Measurements from ENCODE around the gene TRAPPC6A. TPM values are rescaled to one million over a fixed set of nuclear protein-coding genes. Genes with fewer than 3 reads are reported as not detected.

Gene TRAPPC6A
- total RNA-seq, 1 donor from 2014 or later, result 20.1 TPM

Other genes starting within 250 kb of the TRAPPC6A start
- gene APOC4, start 236.0 kb downstream of the TRAPPC6A start, total RNA-seq, result not detected in 2 replicates
- gene APOC2, start 232.2 kb downstream of the TRAPPC6A start, total RNA-seq, result not detected in 2 replicates
- 18.4 and 77.4 TPM in 2 replicates for gene CLPTM1, start 222.9 kb downstream of the TRAPPC6A start, total RNA-seq
- gene RELB, start 176.8 kb downstream of the TRAPPC6A start, total RNA-seq, result 21.2 and 25.9 TPM in 2 replicates
- gene CLASRP, start 139.2 kb downstream of the TRAPPC6A start, total RNA-seq, result 7.5 and 25.1 TPM in 2 replicates
- gene ZNF296, start 101.8 kb downstream of the TRAPPC6A start, total RNA-seq, result 0.65 TPM in 1 of 2 replicates, not detected in the other
- 21.5 and 51.4 TPM in 2 replicates for gene GEMIN7, start 99.0 kb downstream of the TRAPPC6A start, total RNA-seq
- 35.6 and 37.1 TPM in 2 replicates for gene PPP1R37, start 85.1 kb downstream of the TRAPPC6A start, total RNA-seq
- 0.10 TPM in 1 of 2 replicates, not detected in the other for gene NKPD1, start 17.3 kb downstream of the TRAPPC6A start, total RNA-seq
- 4.5 and 7.4 TPM in 2 replicates for gene BLOC1S3, start 547 bp upstream of the TRAPPC6A start, total RNA-seq
- gene EXOC3L2, start 67.2 kb upstream of the TRAPPC6A start, total RNA-seq, result not detected in 2 replicates
- 5.0 and 27.2 TPM in 2 replicates for gene MARK4, start 73.0 kb upstream of the TRAPPC6A start, total RNA-seq
- gene CKM, start 144.6 kb upstream of the TRAPPC6A start, total RNA-seq, result not detected in 2 replicates
- gene KLC3, start 162.5 kb upstream of the TRAPPC6A start, total RNA-seq, result 1.3 and 13.2 TPM in 2 replicates
- 15.1 and 22.0 TPM in 2 replicates for gene ERCC2, start 192.3 kb upstream of the TRAPPC6A start, total RNA-seq
- gene PPP1R13L, start 226.8 kb upstream of the TRAPPC6A start, total RNA-seq, result 10.9 and 32.8 TPM in 2 replicates
- 10.7 and 11.8 TPM in 2 replicates for gene POLR1G, start 228.4 kb upstream of the TRAPPC6A start, total RNA-seq
- gene ERCC1, start 245.7 kb upstream of the TRAPPC6A start, total RNA-seq, result 41.9 and 54.7 TPM in 2 replicates

Data from renal cortical epithelial cell (primary cell).